ENCODE results near the gene TKT. TPM values are rescaled to one million over a fixed set of nuclear protein-coding genes. Genes with fewer than 3 reads are reported as not detected.

TKT gene
- total RNA-seq, 1 experiment from 2014 or later: 634 TPM

GRCh38 chr3:53244271-53244670 is 11.6 kb downstream of the TKT start (continued):
- no peak for TF ChIP-seq ZBTB33 (IDR thresholded peaks at IDR 0.05; ENCODE audit: extremely low read depth, insufficient replicate concordance, low read length)
- TF ChIP-seq SRF (IDR thresholded peaks at IDR 0.05; ENCODE audit: low read depth): no peak

DNA sequence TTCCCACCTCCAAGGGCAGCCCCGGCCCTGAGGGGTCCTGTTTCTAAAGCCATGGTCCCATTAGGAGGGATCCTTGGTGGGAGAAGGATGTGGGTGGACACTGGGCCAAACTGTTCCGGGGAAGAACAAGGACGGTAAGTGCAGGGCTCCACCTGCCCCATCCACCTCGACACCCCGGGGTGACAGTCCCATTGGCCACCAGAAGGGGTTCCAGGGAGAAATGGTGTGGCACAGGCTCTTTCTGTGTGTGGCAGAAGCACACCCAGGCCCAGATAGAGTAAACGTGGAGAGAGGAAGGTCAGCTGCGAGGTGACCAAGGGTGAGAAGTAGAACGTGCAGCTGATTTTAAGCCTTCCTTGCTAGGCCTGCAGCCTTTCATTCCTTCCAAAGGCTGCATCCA is 12.0 kb downstream of the TKT start:
- TF ChIP-seq CTCF (IDR thresholded peaks at IDR 0.05 in 2 of 3, conservative IDR thresholded peaks at IDR 0.05 in 1 of 3; ENCODE audit: borderline replicate concordance in 1 of 3, insufficient read depth in 1 of 3, low read depth in 2 of 3, low read length in 2 of 3) (0 out of 6 replicates have a peak, but pooled peaks of 1 of the 3 experiments have one; percentile 18), CBX3 (IDR thresholded peaks at IDR 0.05; ENCODE audit: low read depth) (no peak), POLR2A (IDR thresholded peaks at IDR 0.05; ENCODE audit: borderline replicate concordance, extremely low read depth, insufficient read depth, insufficient read length) (no peak)
- Histone ChIP-seq H3K4me2 (ENCODE audit: low read length) (no peak overlapping the region), H3K9me2 (ENCODE audit: insufficient read depth) (no peaks in the 10 kb centered on the region), H3K79me2 (ENCODE audit: insufficient read depth, low read length) (peaks cover 100% of the 10 kb centered on the region), H2AFZ (ENCODE audit: low read depth, low read length, poor library complexity, severe bottlenecking) (no peak overlapping the region), H3K36me3 (ENCODE audit: control insufficient read depth in 1 of 2, insufficient read depth in 2 of 2, low read length in 2 of 2) (peaks cover 11 to 43% of the 10 kb centered on the region in 2 experiments), H3K4me1 (ENCODE audit: control insufficient read depth in 1 of 2, insufficient read depth in 2 of 2, low read length in 2 of 2) (peaks cover 32 to 83% of the 10 kb centered on the region in 2 experiments), H3K9me3 (ENCODE audit: control insufficient read depth in 1 of 2, insufficient read depth in 1 of 2, low read depth in 1 of 2, low read length in 2 of 2) (no peaks in the 10 kb centered on the region), H3K9ac (ENCODE audit: low read length) (no peak overlapping the region), H3K4me3 (replicated peaks in 1 of 2; ENCODE audit: low read depth in 1 of 2, low read length in 2 of 2) (no peak overlapping the region), H3K27me3 (ENCODE audit: insufficient read depth, low read length) (no peaks in the 10 kb centered on the region), H3K27ac (ENCODE audit: low read depth, low read length) (peak overlapping the region; percentile 82; the same call in 1 of the 2 replicates), H4K20me1 (ENCODE audit: insufficient read depth) (peaks cover 21% of the 10 kb centered on the region)
- BruUV-seq (replicated peaks): no TSS peak
- DNase-seq (ENCODE audit: low read depth, low spot score) (no peak), ATAC-seq (peak; percentile 58)
- intact Hi-C loops (cut with micrococcal nuclease): no loop called here
- POLR2A ChIA-PET: no interaction called here
- RAD21 ChIA-PET (ENCODE audit: low non-redundant PET in 1 of 2, low total read pairs in 2 of 2, uncharacterized antibody in 2 of 2, unreplicated experiment in 2 of 2): no interaction called here
- CTCF ChIA-PET: no interaction called here

Data from HCT116 (cell line).